K562 (cell line): ENCODE data around the gene ZNF816. TPM values are rescaled to one million over a fixed set of nuclear protein-coding genes. Genes with fewer than 3 reads are reported as not detected.
A peak's percentile ranks its signal among the peaks of the same experiment; 100 is the strongest.

Experiments used
- ATAC-seq: fragments of 200-7000 bp; cut with Tn5 transposase; 3 replicates; pipeline ENCODE4 v1.9.1; 2020; ENCODE audit warnings: moderate library complexity
- BruUV-seq: library from RNA; stranded (reverse); fragments of 400-500 nt; replicated peaks from 2 replicates; lab custom pipeline; 2021; lab: Mats Ljungman, UMichigan
- CTCF ChIA-PET: fragments of 300-600 bp; formaldehyde crosslinking; extraction: SDS; loops from one replicate; lab custom pipeline; 2021; ENCODE audit warnings: low intra/inter-chr PET ratio; lab: Yijun Ruan, JAX
- POLR2A ChIA-PET: fragments of 300-600, 350-650 bp; sonication (Branson Sonifier 250); formaldehyde crosslinking; extraction: SDS; loops from one replicate; lab custom pipeline; 2021; ENCODE audit warnings: antibody characterized with exemption, inconsistent platforms; lab: Yijun Ruan, JAX
- DNase-seq, 4 experiments: peaks; one replicate each; pipeline versions ENCODE4 v3.0.0 to v3.0.0-alpha.2; 2011 to 2018; ENCODE audit warnings: low spot score in 3 of 4, mixed read lengths in 3 of 4; ENCODE audit errors: extremely low read depth in 1 of 4
- FAIRE-seq: peaks from 2 replicates; lab custom pipeline; 2011; peaks lifted over from hg19 to GRCh38; lab: Jason Lieb, UNC
- H2AFZ ChIP-seq: 2 replicates; pipeline ENCODE4 v1.6.0; 2011; ENCODE audit warnings: low read depth, low read length, control low read depth, inconsistent platforms
- H3K27ac ChIP-seq: fragments of 200-600 bp; 3 replicates; pipeline ENCODE4 v1.8.0; 2011; ENCODE audit warnings: low read depth, mild to moderate bottlenecking, control low read depth, inconsistent platforms, low read length, moderate library complexity, mixed read lengths; ENCODE audit errors: extremely low read depth
- H3K27me3 ChIP-seq, 2 experiments: fragments of 300-600 bp in 1 of 2; 2 replicates in 1 of 2; 3 replicates in 1 of 2; pipeline versions ENCODE4 v1.6.0 to v1.8.0; 2011; ENCODE audit warnings: inconsistent platforms in 2 of 2, low read length in 2 of 2, mild to moderate bottlenecking in 1 of 2, mixed read lengths in 1 of 2, moderate library complexity in 1 of 2; ENCODE audit not compliant: control insufficient read depth in 2 of 2, insufficient read depth in 2 of 2
- H3K36me3 ChIP-seq: fragments of 300-600 bp; 3 replicates; pipeline ENCODE4 v1.8.0; 2011; ENCODE audit warnings: mild to moderate bottlenecking, low read length, inconsistent platforms; ENCODE audit not compliant: control insufficient read depth, insufficient read depth
- H3K4me1 ChIP-seq, 2 experiments: fragments of 200-600 bp in 1 of 2; replicated peaks in 1 of 2; 2 replicates in 1 of 2; 3 replicates in 1 of 2; pipeline versions ENCODE4 v1.5.1 to v1.8.0; 2011; ENCODE audit warnings: inconsistent platforms in 2 of 2, low read length in 2 of 2, mild to moderate bottlenecking in 1 of 2, mixed read lengths in 1 of 2, moderate library complexity in 1 of 2; ENCODE audit not compliant: control insufficient read depth in 2 of 2, insufficient read depth in 2 of 2
- H3K4me2 ChIP-seq: 2 replicates; pipeline ENCODE4 v1.6.1; 2011; ENCODE audit warnings: low read length, control low read depth, inconsistent platforms, mixed read lengths; ENCODE audit not compliant: insufficient read depth
- H3K4me3 ChIP-seq: fragments of 200-600 bp; sonication (generic), shearing (Covaris generic); 2 replicates; pipeline ENCODE4 v1.5.1; 2016; ENCODE audit warnings: control low read depth, inconsistent platforms
- H3K79me2 ChIP-seq: fragments of 200-600 bp; 3 replicates; pipeline ENCODE4 v1.8.0; 2011; ENCODE audit warnings: low read length, inconsistent platforms; ENCODE audit not compliant: control insufficient read depth, insufficient read depth
- H3K9ac ChIP-seq, 2 experiments: 2 replicates each; pipeline versions ENCODE4 v1.6.0 to v1.6.1; 2011; ENCODE audit warnings: low read depth in 2 of 2, low read length in 2 of 2, control low read depth in 1 of 2, inconsistent platforms in 1 of 2, mild to moderate bottlenecking in 1 of 2, mixed read lengths in 1 of 2; ENCODE audit not compliant: insufficient read depth in 1 of 2
- H3K9me1 ChIP-seq: one replicate; pipeline ENCODE4 v1.6.0; 2011; ENCODE audit warnings: inconsistent platforms, mild to moderate bottlenecking, low read length, moderate library complexity; ENCODE audit not compliant: control insufficient read depth, insufficient read depth
- H3K9me3 ChIP-seq: replicated peaks from 2 replicates; pipeline ENCODE4 v1.5.1; 2011; ENCODE audit warnings: low read depth, low read length, inconsistent platforms; ENCODE audit not compliant: control insufficient read depth, insufficient read depth
- H4K20me1 ChIP-seq: replicated peaks from 2 replicates; pipeline ENCODE4 v1.6.1; 2011; ENCODE audit warnings: low read length, inconsistent platforms, mixed read lengths; ENCODE audit not compliant: control insufficient read depth, insufficient read depth
- AFF1 ChIP-seq, 2 experiments: fragments of 450-650 bp; IDR thresholded peaks; 2 replicates each; pipeline ENCODE4 v1.6.1; 2018; ENCODE audit warnings: mild to moderate bottlenecking in 2 of 2, low read depth in 1 of 2; ENCODE audit not compliant: partially characterized antibody in 2 of 2
- ATF4 ChIP-seq: fragments of 450-650 bp; formaldehyde crosslinking; IDR thresholded peaks from 2 replicates; pipeline ENCODE4 v1.4.0; 2022; ENCODE audit warnings: mild to moderate bottlenecking, moderate library complexity
- BRD9 ChIP-seq: fragments of 450-650 bp; IDR thresholded peaks from 2 replicates; pipeline ENCODE4 v1.6.1; 2018; ENCODE audit warnings: low read depth; ENCODE audit not compliant: partially characterized antibody
- CLOCK ChIP-seq: fragments of 250-450 bp; sonication (Bioruptor Pico); IDR thresholded peaks from 2 replicates; pipeline ENCODE4 v1.4.0; 2020; ENCODE audit warnings: mild to moderate bottlenecking, moderate library complexity, borderline replicate concordance
- FUS ChIP-seq: fragments of 200-400 bp; formaldehyde crosslinking; optimal IDR thresholded peaks from 2 replicates; pipeline ENCODE3; 2017; ENCODE audit warnings: low read depth, low read length
- HES1 ChIP-seq: fragments of 450-650 bp; IDR thresholded peaks from 2 replicates; pipeline ENCODE4 v1.6.1; 2016; ENCODE audit warnings: low read depth, mild to moderate bottlenecking, moderate library complexity
- HMG20A ChIP-seq: fragments of 450-650 bp; formaldehyde crosslinking; conservative IDR thresholded peaks from 2 replicates; pipeline ENCODE4 v1.4.0; 2020; ENCODE audit warnings: mild to moderate bottlenecking, mixed read lengths
- HSF4 ChIP-seq: fragments of 250-450 bp; sonication (Bioruptor Pico); IDR thresholded peaks from 2 replicates; pipeline ENCODE4 v2.1.2; 2022; ENCODE audit warnings: mild to moderate bottlenecking, moderate library complexity, borderline replicate concordance
- MAZ ChIP-seq, 2 experiments: fragments of 450-650 bp in 1 of 2; sonication (generic) in 1 of 2; formaldehyde crosslinking; IDR thresholded peaks in 1 of 2; conservative IDR thresholded peaks in 1 of 2; 2 replicates each; pipeline versions ENCODE4 v1.4.0 to v1.5.0; 2020; ENCODE audit warnings: mild to moderate bottlenecking in 1 of 2, missing genetic modification reagents in 1 of 2
- MCM7 ChIP-seq, 2 experiments: fragments of 450-650 bp; IDR thresholded peaks; 2 replicates each; pipeline ENCODE4 v1.6.1; 2016 to 2018
- NCOA2 ChIP-seq, 2 experiments: fragments of 450-650 bp; IDR thresholded peaks; 2 replicates each; pipeline ENCODE4 v1.6.1; 2018; ENCODE audit warnings: mild to moderate bottlenecking in 2 of 2, moderate library complexity in 1 of 2; ENCODE audit not compliant: partially characterized antibody in 2 of 2
- RBM14 ChIP-seq: fragments of 200-400 bp; formaldehyde crosslinking; IDR thresholded peaks from 2 replicates; pipeline ENCODE4 v1.6.1; 2018; ENCODE audit warnings: low read depth, mild to moderate bottlenecking, low read length, moderate library complexity, borderline replicate concordance; ENCODE audit not compliant: insufficient read depth
- ZKSCAN3 ChIP-seq: fragments of 250-450 bp; sonication (Bioruptor Pico); IDR thresholded peaks from 2 replicates; pipeline ENCODE4 v1.4.0; 2020
- ZZZ3 ChIP-seq: fragments of 450-650 bp; IDR thresholded peaks from 2 replicates; pipeline ENCODE4 v1.6.1; 2016; ENCODE audit warnings: antibody characterized with exemption, mild to moderate bottlenecking, moderate library complexity
- WGBS: fragments of 100-300 bp; shearing (Covaris generic); methylation state at CpG from one replicate; pipeline ENCODE4 v1.1.6; 2016; ENCODE audit warnings: low coverage, mixed read lengths; ENCODE audit not compliant: insufficient coverage; ENCODE audit errors: missing lambda C conversion rate; 5-methylcytosine and 5-hydroxymethylcytosine counted together
- in situ Hi-C: fragments of 300-500 bp; cut with MboI; formaldehyde crosslinking; loops from 4 replicates; pipeline ENCODE4 v1.15.0; 2018; ENCODE audit warnings: inconsistent platforms, mixed read lengths
- intact Hi-C: fragments of 100-400 bp; cut with micrococcal nuclease; formaldehyde crosslinking; loops from 2 replicates; pipeline ENCODE4 v1.14.2; 2022
- polyA plus RNA-seq, 8 experiments: library from polyadenylated mRNA; depleted of rRNA in 4 of 8; stranded (reverse) in 5 of 8; unstranded in 3 of 8; fragments of >200 nt; fragmentation: Nextera tagmentation in 2 of 8; fragmentation: Illumina TruSeq in 1 of 8; extraction: Ambion mirVana in 2 of 8; extraction: Trizol in 1 of 8; gene quantifications; 2 replicates each; pipeline versions ENCODE4 v1.2.1 to v1.2.3, GENCODE V29; 2011 to 2014; ENCODE audit warnings: inconsistent platforms in 1 of 8, missing spikeins in 1 of 8
- total RNA-seq, 7 experiments: library from RNA; depleted of rRNA in 6 of 7; stranded (reverse); fragments of >200 nt in 6 of 7; fragmentation: Illumina TruSeq in 2 of 7; extraction: Trizol in 2 of 7; gene quantifications; 2 replicates each; pipeline versions ENCODE4 v1.2.1 to v1.2.3, GENCODE V29; 2011 to 2021; ENCODE audit warnings: low replicate concordance in 1 of 7

Gene ZNF816
- total and polyA plus RNA-seq, 9 of the 15 experiments (the other 6 are each of a cell fraction or from before 2014, with no cell fraction given), result 8.6 to 23.4 (median 13.0) TPM

- POLR2A ChIA-PET, result interaction anchor here (0.7 to 1.4 kb wide), 2 partner anchors 18 to 189 kb away, joined by 3 to 4 read pairs; no protein-coding TSS in a partner anchor
- Histone ChIP-seq H3K4me2 (peak overlapping the region; percentile 87), H3K9ac (peak overlapping the region; percentile 91 to 96), H3K36me3 (peaks cover 14% of the 10 kb centered on the region; the same call in 2 of the 3 replicates), H3K79me2 (peaks cover 55% of the 10 kb centered on the region), H3K9me3 (no peaks in the 10 kb centered on the region), H3K27me3 (no peaks in the 10 kb centered on the region), H3K4me1 (peaks cover 20 to 37% of the 10 kb centered on the region in 2 experiments), H4K20me1 (no peaks in the 10 kb centered on the region), H3K27ac (peak overlapping the region; percentile 97), H3K4me3 (peak overlapping the region; percentile 95), H3K9me1 (no peaks in the 10 kb centered on the region), H2AFZ (peak overlapping the region; percentile 92)
- WGBS, result 0% methylated on average over 25 of the region's 26 CpGs
- no peak for FAIRE-seq
- peak in 3 of 4 experiments; percentile 23 to 55 (median 29) for DNase-seq
- ATAC-seq, result peak; percentile 74
- BruUV-seq, result TSS peak; percentile 82
- intact Hi-C loops, result no loop called here
- CTCF ChIA-PET, result no interaction called here
- in situ Hi-C loops, result no loop called here
- TF ChIP-seq HSF4 (CRISPR knock-in tag) (no peak), NCOA2 (IDR thresholded peaks at IDR 0.05; ENCODE audit: partially characterized antibody in 2 of 2) (no peak), ZZZ3 (no peak), HES1 (no peak), FUS (no peak), AFF1 (IDR thresholded peaks at IDR 0.05; ENCODE audit: low read depth in 1 of 2, partially characterized antibody in 2 of 2) (no peak), MCM7 (IDR thresholded peaks at IDR 0.05) (no peak), MAZ (CRISPR knock-in tag; conservative IDR thresholded peaks at IDR 0.05 in 1 of 2, IDR thresholded peaks at IDR 0.05 in 1 of 2) (0 out of 4 replicates have a peak, but pooled peaks of 1 of the 2 experiments have one; percentile 7), ATF4 (CRISPR knock-in tag) (no peak), RBM14 (no peak), ZKSCAN3 (no peak), CLOCK (CRISPR knock-in tag) (no peak), HMG20A (CRISPR knock-in tag) (no peak), BRD9 (peak; percentile 2)
Observed at GRCh38 chr19:52941941-52942385, 20.7 kb downstream of the ZNF816 start.
